GM13976 (cell line): ENCODE measurements around the gene ETDA.
"Not testable (repeated sequence)": the region's sequence is repeated elsewhere in the genome, so short reads cannot be mapped to it uniquely, and the experiment has no call there.

Experiments
- DNase-seq: peaks from one replicate; pipeline ENCODE4 v3.0.0; 2012; ENCODE audit warnings: low spot score
- in situ Hi-C: fragments of 300-500 bp; cut with MboI; formaldehyde crosslinking; loops from one replicate; pipeline ENCODE4 v1.12.0; 2022; ENCODE audit warnings: low sequenced_read_pairs, mixed read lengths, inconsistent platforms; ENCODE audit not compliant: unreplicated experiment
- TF ChIP-seq, protein P1 (sequence below): IDR thresholded peaks from 2 replicates; pipeline ENCODE4 v1.5.1; 2012; ENCODE audit warnings: borderline replicate concordance, mild to moderate bottlenecking; ENCODE audit not compliant: insufficient read depth; ENCODE audit errors: extremely low read depth, missing control alignments, control extremely low read depth

ETDA gene

GRCh38 chrX:135252011-135252518 is at the start of gene ETDA:
TSS of gene ETDA (plus strand) at chrX:135252061. CDS start at chrX:135253277, 1,216 bp downstream.
- in situ Hi-C loops, DNase-seq: not testable (repeated sequence)

DNA sequence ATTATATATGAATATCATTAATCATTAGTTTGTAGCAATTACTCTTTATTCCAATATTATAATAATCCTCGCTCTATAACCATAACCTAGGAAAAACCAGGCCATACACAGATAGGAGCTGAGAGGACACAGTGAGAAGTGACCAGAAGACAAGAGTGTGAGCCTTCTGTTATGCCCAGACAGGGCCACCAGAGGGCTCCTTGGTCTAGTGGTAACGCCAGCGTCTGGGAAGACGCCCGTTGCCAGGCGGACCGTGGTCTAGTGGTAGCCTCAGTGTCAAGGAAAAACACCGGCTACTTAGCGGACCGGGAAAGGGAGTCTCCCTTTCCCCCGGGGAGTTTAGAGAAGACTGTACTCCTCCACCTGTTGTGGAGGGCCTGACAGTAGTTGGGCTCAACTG is 45.4 kb upstream of the ETDA start:
- in situ Hi-C loops = loop anchor here (25.0 kb wide), 1 partner anchor 94 kb away; the partner anchor contains the start of gene ETDB

DNA sequence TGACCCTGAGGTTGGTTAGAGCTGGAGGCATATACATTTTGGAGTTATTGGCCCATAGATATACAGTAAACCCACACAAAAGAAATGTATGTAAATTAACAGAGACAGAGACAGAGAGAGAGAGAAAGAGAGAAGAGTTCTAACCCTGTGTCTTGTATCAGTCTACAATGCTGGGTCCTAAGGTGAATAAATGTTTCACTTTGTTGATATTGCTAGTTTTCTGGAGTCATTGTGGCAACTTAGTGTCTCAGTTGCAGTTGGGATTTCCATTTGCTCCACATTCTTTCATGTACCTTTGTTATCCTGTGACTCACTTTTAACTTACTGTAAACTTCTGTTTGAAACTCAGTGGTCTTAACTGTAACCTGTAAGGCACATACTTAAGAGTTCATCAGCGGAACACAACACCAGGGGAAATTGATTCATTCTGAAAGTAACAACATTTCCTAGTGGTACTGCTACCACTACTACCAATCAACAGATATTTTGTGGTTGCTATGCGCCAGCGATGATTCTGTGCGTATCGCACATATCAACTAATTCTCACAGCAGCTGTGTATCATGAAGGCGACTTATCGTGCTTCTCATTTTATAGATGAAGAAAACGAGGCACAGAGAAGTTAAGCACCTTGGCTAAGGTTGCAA is 38.5 kb upstream of the ETDA start:
- in situ Hi-C loops = loop anchor here (25.0 kb wide), 1 partner anchor 101 kb away; the partner anchor contains the start of gene ETDB
- no peak for DNase-seq
- TF ChIP-seq, protein P1, sequence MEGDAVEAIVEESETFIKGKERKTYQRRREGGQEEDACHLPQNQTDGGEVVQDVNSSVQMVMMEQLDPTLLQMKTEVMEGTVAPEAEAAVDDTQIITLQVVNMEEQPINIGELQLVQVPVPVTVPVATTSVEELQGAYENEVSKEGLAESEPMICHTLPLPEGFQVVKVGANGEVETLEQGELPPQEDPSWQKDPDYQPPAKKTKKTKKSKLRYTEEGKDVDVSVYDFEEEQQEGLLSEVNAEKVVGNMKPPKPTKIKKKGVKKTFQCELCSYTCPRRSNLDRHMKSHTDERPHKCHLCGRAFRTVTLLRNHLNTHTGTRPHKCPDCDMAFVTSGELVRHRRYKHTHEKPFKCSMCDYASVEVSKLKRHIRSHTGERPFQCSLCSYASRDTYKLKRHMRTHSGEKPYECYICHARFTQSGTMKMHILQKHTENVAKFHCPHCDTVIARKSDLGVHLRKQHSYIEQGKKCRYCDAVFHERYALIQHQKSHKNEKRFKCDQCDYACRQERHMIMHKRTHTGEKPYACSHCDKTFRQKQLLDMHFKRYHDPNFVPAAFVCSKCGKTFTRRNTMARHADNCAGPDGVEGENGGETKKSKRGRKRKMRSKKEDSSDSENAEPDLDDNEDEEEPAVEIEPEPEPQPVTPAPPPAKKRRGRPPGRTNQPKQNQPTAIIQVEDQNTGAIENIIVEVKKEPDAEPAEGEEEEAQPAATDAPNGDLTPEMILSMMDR = no peak

More for the DNA sequence above, 45.4 kb upstream of the ETDA start:
- not testable (repeated sequence) for DNase-seq

GRCh38 chrX:135245989-135246388 is 5.9 kb upstream of the ETDA start:
- in situ Hi-C loops, DNase-seq: not testable (repeated sequence)

GRCh38 chrX:135256087-135256684 is 4.3 kb downstream of the ETDA start:
- in situ Hi-C loops, DNase-seq: not testable (repeated sequence)

DNA sequence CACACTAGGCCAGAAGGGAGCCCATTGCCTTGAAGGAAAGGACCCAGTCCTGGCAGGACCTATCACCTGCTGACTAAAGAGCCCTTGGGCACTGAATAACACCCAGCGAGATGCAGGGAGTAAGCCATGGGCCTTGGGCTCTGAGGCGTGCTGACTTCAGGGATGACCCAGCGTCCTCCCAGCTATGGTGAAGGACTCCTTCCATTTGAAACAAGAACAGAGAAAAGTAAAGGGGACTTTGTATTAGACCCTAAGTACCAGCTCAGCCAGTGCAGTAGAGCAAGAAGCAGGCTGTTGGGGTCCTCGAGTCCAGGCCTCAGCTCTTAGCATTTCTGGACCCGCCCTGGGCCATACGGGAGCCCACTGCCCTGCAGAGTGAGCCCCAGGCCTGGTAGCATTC is 5.1 kb downstream of the ETDA start:
- TF ChIP-seq, protein P1 = no peak
- no peak for DNase-seq
- in situ Hi-C loops = no loop called here

DNA sequence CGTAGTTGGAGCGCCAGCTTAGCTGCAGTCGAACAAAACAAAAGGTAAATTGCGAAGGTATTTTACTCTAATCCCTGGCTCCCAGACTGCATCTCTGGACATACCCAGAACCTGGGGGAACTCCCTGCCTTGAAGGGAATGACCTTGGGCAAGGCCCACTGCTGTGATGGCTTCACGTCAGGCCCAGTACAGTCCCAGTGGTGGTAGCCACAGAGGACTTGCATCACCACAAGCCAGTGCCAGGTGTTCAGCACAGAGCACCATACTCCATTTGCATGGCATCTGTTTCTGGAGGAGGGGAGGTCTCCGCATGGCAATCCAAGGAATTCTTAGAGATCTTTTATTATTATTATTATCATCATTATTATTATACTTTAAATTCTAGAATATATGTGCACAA is 5.6 kb downstream of the ETDA start:
- in situ Hi-C loops = no loop called here
- TF ChIP-seq, protein P1 = no peak
- no peak for DNase-seq

DNA sequence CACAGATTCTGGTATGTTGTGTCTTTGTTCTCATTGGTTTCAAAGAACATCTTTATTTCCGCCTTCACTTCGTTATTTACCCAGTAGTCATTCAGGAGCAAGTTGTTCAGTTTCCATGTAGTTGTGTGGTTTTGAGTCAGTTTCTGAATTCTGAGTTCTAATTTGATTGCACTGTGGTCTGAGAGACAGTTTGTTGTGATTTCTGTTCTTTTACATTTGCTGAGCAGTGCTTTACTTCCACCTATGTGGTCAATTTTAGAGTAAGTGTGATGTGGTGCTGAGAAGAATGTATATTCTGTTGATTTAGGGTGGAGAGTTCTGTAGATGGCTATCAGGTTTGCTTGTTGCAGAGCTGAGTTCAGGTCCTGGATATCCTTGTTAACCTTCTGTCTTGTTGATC is 9.1 kb downstream of the ETDA start:
- DNase-seq, in situ Hi-C loops: not testable (repeated sequence)

GRCh38 chrX:135263376-135263775 is 11.5 kb downstream of the ETDA start:
- in situ Hi-C loops, DNase-seq: not testable (repeated sequence)

GRCh38 chrX:135264206-135264605 is 12.3 kb downstream of the ETDA start:
- TF ChIP-seq, protein P1 = no peak
- in situ Hi-C loops = no loop called here
- no peak for DNase-seq
